Amniotic stem cell (primary cell): ENCODE data around the gene ASCC3.
"Not testable (repeated sequence)": the region's sequence is repeated elsewhere in the genome, so short reads cannot be mapped to it uniquely, and the experiment has no call there.

Experiments used
- DNase-seq: peaks from one replicate; lab custom pipeline; 2025; lab: John Stamatoyannopoulos, UW

ASCC3 gene

DNA sequence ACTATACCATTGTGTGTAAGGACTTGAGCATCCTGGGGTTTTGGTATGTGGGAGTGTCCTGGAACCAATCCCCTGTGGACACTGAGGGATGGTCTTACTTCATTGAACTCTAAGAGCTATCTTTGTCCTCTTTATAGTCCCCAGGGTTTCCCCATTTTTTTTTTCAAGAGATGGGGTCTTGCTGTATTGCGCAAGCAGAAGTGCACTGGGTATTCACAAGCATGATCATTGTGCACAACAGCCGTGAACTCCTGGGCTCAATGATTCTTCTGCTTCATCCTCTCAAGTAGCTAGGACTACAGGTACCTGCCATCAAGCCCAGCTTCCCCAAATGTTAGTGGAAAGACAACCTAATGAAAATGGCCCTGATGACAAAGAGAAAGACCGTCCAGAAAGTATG lies 2.2 kb upstream of the ASCC3 start:
- DNase-seq: no peak

DNA sequence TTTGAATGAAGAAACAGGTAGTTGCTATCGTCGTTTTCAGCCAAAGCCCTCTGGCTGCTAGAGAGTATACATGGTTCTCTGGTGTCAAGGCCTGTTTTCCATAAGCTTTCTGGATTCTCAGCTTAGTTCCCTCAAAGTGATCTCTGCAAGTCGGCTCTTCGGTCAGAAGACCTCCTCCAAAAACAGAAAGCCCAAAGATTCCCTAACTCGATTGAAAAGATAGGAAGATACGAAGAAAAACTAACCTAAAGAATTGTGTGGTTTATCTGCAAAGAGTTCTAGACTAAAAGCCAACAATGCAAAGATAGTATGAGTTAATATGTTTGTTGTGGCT lies 545 bp upstream of the ASCC3 start:
- DNase-seq: no peak

DNA sequence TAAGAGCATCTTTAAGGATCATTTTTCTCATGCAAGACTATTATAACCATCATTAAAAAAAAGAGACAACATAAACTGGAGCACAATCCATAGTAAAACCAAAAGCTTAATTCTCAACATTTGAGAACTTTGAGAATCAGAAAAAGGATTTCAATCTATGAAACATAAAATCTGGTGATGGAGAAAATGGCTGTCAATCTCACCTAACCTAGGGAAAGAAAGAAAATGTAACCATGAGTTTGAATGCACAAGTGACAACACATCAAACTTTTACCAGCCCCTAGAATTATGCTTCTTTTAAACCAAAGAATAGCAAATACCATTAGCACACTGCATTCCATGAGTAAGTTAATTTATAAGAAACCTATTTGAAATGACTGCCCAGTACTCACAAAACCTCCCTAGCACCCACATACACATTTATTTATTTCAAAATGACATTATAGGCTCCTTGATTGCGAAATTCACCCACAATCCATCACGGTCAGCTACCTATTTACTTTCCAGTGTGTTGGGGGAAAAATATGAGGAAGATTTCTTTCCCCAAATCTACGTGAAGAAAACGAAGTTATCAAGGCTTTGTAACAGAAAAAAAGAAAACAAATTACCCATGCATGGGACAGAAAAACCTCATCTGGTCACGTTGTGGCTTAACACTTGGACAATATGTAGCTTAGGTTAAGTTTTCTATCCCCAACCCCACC lies 828 bp downstream of the ASCC3 start:
- DNase-seq: no peak

DNA sequence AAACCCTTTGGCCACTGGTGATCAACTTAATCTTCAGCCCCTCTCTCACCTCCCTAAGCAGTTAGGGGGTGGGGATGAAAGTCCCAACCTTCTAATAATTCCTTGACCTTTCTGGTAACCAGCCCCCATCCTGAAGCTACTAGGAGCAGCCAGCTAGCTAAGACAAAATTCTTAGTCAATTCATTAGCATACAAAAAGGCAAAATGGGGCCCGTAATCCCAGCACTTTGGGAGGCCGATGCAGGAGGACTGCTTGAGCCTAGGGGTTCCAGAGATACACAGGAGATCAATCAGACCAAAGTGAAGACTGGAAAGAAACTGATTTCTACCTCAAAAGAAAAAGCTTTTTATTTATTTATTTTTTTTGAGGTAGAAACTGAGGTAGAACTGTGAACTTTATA lies 1.8 kb downstream of the ASCC3 start:
- no peak for DNase-seq

DNA sequence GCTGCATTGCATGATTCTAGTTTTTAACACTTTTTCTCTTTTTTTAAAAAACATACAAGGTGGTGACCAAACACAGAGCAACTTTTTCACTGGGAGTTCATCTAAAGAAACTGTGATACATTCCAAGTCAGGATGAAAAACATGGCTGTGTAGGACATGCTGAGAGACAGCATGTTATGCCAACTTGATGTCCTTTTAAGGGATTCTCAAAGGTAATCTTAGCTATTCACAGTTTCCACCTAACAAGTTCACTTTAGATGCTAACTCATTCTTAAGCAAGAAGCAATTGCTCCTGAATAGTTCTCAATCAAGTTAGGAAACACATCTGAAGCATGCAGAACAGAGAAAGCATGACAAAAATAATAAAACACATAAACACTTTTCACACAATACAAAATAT lies 3.3 kb downstream of the ASCC3 start:
- DNase-seq: no peak

DNA sequence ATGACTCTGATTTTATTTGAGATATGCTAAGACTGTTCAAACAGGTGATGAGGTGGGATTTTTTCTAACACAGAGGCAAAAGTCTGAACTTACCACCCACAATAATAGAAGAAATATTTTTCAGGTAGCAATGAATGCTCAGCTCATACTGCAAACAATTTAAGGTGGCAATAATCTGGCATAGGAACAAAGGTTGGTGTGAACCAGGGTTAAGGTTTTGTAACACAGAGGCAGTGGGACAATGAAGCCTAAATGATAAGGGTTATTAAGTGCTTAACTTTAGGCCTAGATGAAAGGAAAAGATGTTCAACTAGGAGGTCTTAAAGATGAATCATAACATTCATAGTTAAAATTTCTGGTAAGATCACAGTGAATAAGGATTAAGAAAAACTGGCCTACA lies 4.9 kb downstream of the ASCC3 start:
- DNase-seq: no peak

GRCh38 chr6:100865525-100865924 lies 15.6 kb downstream of the ASCC3 start:
- no peak for DNase-seq

DNA sequence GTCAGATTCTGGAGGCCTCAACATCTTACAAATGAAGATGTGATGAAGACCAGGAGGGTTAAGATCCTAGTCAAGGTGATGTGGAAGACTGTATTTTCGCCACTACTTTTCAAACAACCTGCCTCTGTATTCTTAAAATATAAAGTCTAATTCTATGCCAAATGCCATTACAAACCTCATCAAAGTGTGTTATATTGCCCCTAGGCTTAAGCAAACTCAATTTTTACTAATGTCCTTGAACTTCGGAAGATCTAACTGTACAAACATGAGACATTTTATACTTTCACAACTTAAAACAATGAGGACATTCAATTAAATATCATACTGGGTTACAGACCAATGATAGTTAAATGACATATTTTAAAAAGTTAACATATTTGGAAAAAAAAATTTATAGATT lies 19.1 kb downstream of the ASCC3 start:
- DNase-seq: no peak

DNA sequence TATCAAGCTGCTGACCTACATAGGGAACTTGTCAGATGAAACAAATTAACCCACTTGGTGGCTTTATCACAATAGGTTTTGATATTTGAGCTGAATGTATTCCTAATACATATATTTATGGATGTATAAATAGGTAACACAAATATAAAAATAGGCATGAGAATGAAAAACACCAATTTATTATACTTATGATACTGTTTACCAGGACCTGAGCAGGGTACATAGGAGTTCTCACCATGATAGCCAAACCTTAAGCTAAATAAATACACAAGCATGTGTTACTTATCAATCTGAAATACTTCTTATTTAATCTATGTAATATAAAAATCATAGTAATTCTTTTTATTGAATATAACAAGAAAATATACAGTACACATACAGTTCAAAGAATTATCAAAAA lies 25.0 kb downstream of the ASCC3 start:
- DNase-seq: no peak

DNA sequence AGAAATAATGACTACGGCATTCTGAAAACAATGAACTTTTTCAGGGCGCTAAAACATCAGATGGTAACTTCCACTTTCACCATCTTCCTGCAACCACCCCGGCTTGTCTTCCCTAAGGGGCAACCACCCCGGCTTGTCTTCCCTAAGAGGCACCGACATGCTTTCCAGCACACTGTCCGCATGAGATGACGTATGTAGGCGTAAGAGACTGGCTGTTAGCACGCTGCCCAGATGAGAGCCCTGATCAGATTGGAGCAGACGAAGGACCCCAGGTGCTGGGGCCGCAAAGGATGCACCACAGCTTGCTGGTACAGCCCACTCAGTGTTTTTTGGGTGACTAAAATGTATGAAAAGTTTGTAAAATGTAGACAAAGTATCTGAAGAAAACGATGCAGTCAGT lies 29.3 kb downstream of the ASCC3 start:
- DNase-seq: no peak

- no peak for DNase-seq
Observed at GRCh38 chr6:100850174-100850573, 31.0 kb downstream of the ASCC3 start.

- DNase-seq: no peak
Observed at GRCh38 chr6:100846276-100846675, 34.9 kb downstream of the ASCC3 start.

- no peak for DNase-seq
Observed at GRCh38 chr6:100845676-100846075, 35.5 kb downstream of the ASCC3 start.

GRCh38 chr6:100839419-100839818 lies 41.7 kb downstream of the ASCC3 start:
- DNase-seq: no peak

DNA sequence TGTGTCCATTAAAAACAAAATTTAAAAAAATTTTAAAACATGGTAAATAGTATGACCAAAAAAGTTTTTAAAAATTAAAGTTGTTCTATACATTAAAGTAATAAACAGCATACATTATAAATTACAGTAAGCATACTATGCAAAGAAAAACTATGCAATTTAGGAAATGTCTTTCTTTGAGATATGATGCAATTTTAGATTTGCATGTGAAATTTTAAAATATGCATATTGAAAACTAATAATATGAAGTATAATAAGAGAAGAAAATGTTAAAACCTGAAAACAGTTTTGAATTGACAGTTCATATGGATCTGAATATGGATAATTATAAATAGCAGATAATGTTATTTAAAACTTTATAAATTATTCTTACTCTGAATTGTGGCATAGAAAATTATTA lies 43.1 kb downstream of the ASCC3 start:
- DNase-seq: no peak

DNA sequence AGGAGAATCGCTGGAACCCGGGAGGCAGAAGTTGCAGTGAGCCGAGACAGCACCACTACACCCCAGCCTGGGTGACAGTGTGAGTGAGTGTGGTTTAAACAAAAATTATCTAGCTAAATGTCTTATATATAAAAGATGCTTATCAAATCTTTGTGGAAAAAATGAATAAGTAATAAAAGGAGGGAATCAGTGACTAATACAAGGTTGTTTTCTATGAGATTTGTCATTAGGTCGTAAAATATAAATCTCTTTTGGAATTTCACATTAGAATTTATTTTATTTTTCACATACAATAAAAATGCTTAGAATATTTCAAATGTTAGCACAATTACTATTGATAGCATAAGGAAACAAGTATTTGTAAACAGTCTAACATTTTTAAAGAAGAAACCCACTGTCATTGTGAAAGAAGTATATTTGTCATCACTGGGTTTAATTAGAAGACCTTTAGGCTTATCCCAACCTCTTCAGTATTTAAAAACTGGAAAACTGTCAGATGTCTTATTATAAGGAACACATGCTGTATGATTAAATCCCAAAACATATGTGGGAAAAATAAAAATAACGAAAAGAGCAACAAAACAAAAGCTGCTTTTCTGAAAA lies 47.1 kb downstream of the ASCC3 start:
- no peak for DNase-seq

- not testable (repeated sequence) for DNase-seq
Observed at GRCh38 chr6:100829077-100829595, 52.0 kb downstream of the ASCC3 start.

DNA sequence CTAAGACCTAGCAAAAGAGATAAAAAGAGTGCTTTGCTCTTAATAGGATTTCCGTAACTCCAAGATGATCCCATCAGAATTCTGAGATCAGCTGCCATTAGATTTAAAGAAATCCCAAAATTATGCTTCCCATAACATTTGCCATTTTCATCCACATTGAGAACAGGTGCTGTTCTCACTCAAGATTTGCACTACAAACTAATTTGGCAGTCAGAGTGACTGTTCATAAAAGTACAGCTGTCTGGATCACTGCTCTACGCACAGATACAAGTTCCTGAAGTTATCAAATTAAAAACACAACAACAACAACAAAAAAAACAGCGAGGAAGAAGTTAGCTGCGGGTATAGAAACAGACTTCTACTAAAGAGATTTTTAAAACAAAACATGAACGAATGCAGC lies 58.1 kb downstream of the ASCC3 start:
- DNase-seq: no peak

DNA sequence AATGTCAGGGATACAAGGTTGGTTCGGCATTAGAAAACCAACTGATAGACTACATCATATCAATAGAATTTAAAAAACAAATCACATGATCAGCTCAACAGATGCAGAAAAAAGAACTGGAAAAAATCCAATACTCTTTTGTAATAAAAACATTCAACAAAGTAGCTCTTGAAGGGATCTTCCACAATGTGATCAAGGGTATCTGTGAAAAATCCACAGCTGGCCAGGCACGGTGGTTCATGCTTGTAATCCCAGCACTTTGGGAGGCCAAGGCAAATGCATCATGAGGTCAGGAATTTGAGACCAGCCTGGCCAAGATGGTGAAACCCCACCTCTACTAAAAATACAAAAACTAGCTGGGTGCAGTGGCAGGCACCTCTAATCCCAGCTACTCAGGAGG lies 63.1 kb downstream of the ASCC3 start:
- no peak for DNase-seq

DNA sequence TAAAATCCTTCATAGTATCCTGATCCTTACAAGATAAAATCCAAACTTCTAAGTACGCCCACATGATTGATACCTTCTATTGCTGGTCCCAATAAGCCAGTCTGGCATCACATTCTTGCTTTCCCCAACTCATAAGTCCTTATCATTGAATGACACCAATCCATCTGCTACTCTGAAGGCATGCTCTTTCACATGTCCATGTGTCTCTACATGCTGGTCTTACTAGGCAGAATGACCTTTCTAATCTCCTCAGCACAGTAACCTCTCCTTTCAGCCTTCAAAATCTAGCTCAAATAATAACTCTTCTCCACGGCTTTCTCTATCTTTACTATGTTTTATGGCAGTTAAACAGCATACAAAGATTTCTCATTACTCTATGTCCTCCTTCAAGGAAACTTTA lies 71.1 kb downstream of the ASCC3 start:
- no peak for DNase-seq

DNA sequence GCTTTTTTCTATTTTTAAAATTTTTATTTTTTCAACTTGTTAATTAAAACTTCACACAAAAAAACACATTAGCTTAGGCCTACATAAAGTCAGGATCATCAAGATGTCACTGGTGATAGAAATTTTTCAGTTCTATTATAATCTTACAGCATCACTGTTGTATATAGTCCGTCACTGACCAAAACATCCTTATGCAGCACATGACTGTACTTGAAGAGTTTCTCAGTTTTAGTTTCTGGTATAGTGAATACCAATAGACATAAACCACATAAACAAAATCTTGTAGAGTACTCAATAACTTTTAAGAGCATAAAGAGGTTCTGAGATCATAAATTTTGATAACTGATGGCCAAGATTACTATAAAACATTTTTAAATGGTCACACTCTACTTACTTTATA lies 71.8 kb downstream of the ASCC3 start:
- DNase-seq: no peak

- DNase-seq: peak; percentile 6
Observed at GRCh38 chr6:100808638-100809275, 72.4 kb downstream of the ASCC3 start.

GRCh38 chr6:100806296-100806695 lies 74.8 kb downstream of the ASCC3 start:
- no peak for DNase-seq
